ENCODE measurements around the gene DKK1.

DKK1 gene, protein sequence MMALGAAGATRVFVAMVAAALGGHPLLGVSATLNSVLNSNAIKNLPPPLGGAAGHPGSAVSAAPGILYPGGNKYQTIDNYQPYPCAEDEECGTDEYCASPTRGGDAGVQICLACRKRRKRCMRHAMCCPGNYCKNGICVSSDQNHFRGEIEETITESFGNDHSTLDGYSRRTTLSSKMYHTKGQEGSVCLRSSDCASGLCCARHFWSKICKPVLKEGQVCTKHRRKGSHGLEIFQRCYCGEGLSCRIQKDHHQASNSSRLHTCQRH

GRCh38 chr10:52313933-52314821 is at the start of gene DKK1:
TSS of gene DKK1 (plus strand) at chr10:52314281. CDS start at chr10:52314435, 154 bp downstream.
- H3K4me3 Mint-ChIP-seq, result peak within 1 kb of the TSS; percentile 65 to 67
- ATAC-seq (peak; percentile 58), DNase-seq (peak; percentile 5 to 21)
- H3K4me1 Mint-ChIP-seq, result peaks cover 21% of the 10 kb centered on the region
- H3K9me3 Mint-ChIP-seq, result peaks cover 0 to 5% of the 10 kb centered on the region in 2 donors
- peaks cover 71% of the 10 kb centered on the region for H3K27me3 Mint-ChIP-seq
- H3K27ac Mint-ChIP-seq, result no peak within 1 kb of the TSS

GRCh38 chr10:52265131-52265926 is 48.8 kb upstream of the DKK1 start:
- Mint-ChIP-seq H3K9me3 (no peaks in the 10 kb centered on the region), H3K27me3 (no peaks in the 10 kb centered on the region), H3K4me3 (no peak overlapping the region), H3K27ac (no peak overlapping the region), H3K4me1 (no peaks in the 10 kb centered on the region)
- DNase-seq, result no peak
- ATAC-seq, result no peak

DNA sequence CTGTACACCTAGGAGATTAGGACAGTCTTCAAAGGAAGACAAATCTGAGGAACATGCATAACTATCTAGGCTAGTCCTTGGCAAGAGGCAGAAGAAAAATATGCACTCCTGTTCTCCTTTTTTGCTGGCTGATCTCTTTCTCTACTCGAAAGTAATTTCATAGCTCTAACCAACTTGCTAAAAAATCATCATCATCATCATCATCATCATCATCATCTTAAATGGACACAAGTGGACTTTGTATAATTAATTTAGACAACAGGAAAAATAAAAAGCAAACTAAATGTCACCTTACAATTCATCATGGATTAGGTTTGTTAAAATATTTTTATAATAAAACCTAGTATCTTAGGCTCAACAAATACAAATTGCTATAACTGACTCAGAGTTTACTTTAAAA is 47.2 kb upstream of the DKK1 start:
- no peak overlapping the region for H3K27ac Mint-ChIP-seq
- no peak for ATAC-seq
- no peak overlapping the region for H3K4me3 Mint-ChIP-seq
- H3K4me1 Mint-ChIP-seq, result no peaks in the 10 kb centered on the region
- DNase-seq, result no peak
- H3K27me3 Mint-ChIP-seq, result no peaks in the 10 kb centered on the region
- no peaks in the 10 kb centered on the region for H3K9me3 Mint-ChIP-seq

GRCh38 chr10:52268790-52269189 is 45.3 kb upstream of the DKK1 start:
- no peak for ATAC-seq
- no peaks in the 10 kb centered on the region for H3K9me3 Mint-ChIP-seq
- DNase-seq, result no peak

GRCh38 chr10:52269233-52269632 is 44.8 kb upstream of the DKK1 start:
- H3K9me3 Mint-ChIP-seq, result peaks cover 0 to 1% of the 10 kb centered on the region in 2 donors
- ATAC-seq, result no peak
- no peak overlapping the region for H3K27ac Mint-ChIP-seq
- DNase-seq, result no peak
- no peaks in the 10 kb centered on the region for H3K4me1 Mint-ChIP-seq
- H3K4me3 Mint-ChIP-seq, result no peak overlapping the region
- no peaks in the 10 kb centered on the region for H3K27me3 Mint-ChIP-seq

More at GRCh38 chr10:52268790-52269189, 45.3 kb upstream of the DKK1 start:
- Mint-ChIP-seq H3K4me1 (no peaks in the 10 kb centered on the region), H3K27me3 (no peaks in the 10 kb centered on the region), H3K4me3 (no peak overlapping the region), H3K27ac (no peak overlapping the region)

DNA sequence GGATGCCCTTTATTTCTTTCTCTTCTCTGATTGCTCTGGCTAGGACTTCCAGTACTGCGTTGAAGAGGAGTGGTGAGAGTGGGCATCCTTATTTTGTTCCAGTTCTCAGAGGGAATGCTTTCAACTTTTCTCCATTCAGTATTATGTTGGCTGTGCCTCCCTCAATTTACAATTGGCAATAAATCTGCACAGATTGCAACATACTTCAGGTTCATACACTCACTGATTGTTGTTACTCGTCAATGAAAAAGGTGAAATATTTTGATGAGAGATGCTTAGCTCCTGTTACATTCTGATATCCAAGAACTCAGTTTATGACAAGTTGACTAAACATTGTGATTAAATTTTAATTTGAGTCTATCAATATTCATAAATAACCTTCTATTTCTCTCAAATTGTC is 37.9 kb upstream of the DKK1 start:
- Mint-ChIP-seq H3K27ac (no peak overlapping the region), H3K4me1 (no peaks in the 10 kb centered on the region), H3K9me3 (peaks cover 9 to 16% of the 10 kb centered on the region in 2 donors), H3K27me3 (no peaks in the 10 kb centered on the region), H3K4me3 (no peak overlapping the region)
- ATAC-seq (no peak), DNase-seq (no peak)

- H3K4me3 Mint-ChIP-seq, result no peak overlapping the region
- DNase-seq, result no peak
- no peaks in the 10 kb centered on the region for H3K4me1 Mint-ChIP-seq
- H3K27ac Mint-ChIP-seq, result no peak overlapping the region
- ATAC-seq, result no peak
- no peaks in the 10 kb centered on the region for H3K27me3 Mint-ChIP-seq
- H3K9me3 Mint-ChIP-seq, result peaks cover 9 to 16% of the 10 kb centered on the region in 2 donors
Observed at GRCh38 chr10:52276986-52277385, 37.1 kb upstream of the DKK1 start.

DNA sequence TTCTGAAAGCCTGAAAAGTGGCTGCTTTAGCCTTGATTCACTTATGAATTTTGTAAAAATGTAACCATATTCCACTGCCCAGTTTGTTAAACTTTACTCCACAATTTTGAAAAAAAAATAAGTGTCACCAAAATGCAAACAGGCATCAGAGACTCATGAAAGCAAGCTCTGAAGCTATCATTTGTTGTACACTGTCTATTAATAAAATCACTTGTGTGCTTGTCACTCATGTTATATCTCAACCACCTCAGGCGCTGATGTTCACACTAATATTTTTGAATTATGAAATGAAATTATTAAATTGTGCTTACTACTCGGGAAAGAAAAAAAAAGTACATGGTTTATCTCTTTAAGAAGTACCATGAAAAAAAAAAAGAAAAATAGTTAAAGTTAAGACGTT is 34.5 kb upstream of the DKK1 start:
- DNase-seq, result no peak
- Mint-ChIP-seq H3K4me3 (no peak overlapping the region), H3K9me3 (peaks cover 5 to 15% of the 10 kb centered on the region in 2 donors), H3K27me3 (no peaks in the 10 kb centered on the region), H3K4me1 (no peaks in the 10 kb centered on the region), H3K27ac (no peak overlapping the region)
- no peak for ATAC-seq

GRCh38 chr10:52280051-52280450 is 34.0 kb upstream of the DKK1 start:
- no peaks in the 10 kb centered on the region for H3K4me1 Mint-ChIP-seq
- DNase-seq, result no peak
- H3K4me3 Mint-ChIP-seq, result no peak overlapping the region
- ATAC-seq, result no peak
- H3K9me3 Mint-ChIP-seq, result peaks cover under 1 to 10% of the 10 kb centered on the region in 2 donors
- H3K27ac Mint-ChIP-seq, result no peak overlapping the region
- no peaks in the 10 kb centered on the region for H3K27me3 Mint-ChIP-seq

GRCh38 chr10:52283174-52283573 is 30.9 kb upstream of the DKK1 start:
- Mint-ChIP-seq H3K4me3 (no peak overlapping the region), H3K9me3 (no peaks in the 10 kb centered on the region)
- ATAC-seq, result no peak

DNA sequence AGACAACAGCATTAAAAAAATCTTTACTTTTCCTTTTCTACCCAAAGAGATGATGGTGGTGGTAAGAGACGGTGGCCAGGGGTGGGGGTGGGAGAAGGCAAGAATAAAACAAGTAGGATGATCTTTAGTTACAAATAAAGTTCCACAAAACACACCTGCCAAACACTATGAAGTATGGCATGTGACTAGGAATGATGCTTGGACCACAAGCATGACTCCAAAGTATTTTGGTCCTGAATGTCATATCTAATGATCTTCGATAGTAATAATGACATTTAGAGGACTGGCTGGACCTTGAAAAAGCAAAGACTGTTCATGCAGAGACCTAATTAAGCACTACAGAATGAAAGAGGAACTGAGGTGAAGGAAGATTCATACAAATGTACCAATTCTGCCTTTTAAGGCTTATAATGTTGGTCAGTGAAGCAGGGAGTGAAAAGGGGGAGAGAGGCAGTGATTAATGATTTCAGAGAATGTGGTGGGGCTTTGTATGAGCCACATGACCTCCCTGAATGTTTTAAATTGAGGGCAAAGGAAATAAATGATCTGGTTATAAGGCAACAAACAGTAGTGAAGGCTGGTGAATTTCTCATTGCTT is 29.6 kb upstream of the DKK1 start:
- no peak for DNase-seq
- Mint-ChIP-seq H3K9me3 (no peaks in the 10 kb centered on the region), H3K4me1 (no peaks in the 10 kb centered on the region), H3K4me3 (no peak overlapping the region), H3K27ac (no peak overlapping the region), H3K27me3 (no peaks in the 10 kb centered on the region)
- no peak for ATAC-seq

More at GRCh38 chr10:52283174-52283573, 30.9 kb upstream of the DKK1 start:
- no peak for DNase-seq
- H3K4me1 Mint-ChIP-seq, result no peaks in the 10 kb centered on the region
- no peak overlapping the region for H3K27ac Mint-ChIP-seq
- no peaks in the 10 kb centered on the region for H3K27me3 Mint-ChIP-seq

- no peaks in the 10 kb centered on the region for H3K4me1 Mint-ChIP-seq
- no peak for DNase-seq
- no peak for ATAC-seq
- no peak overlapping the region for H3K27ac Mint-ChIP-seq
- H3K9me3 Mint-ChIP-seq, result no peaks in the 10 kb centered on the region
- no peak overlapping the region for H3K4me3 Mint-ChIP-seq
- H3K27me3 Mint-ChIP-seq, result no peaks in the 10 kb centered on the region
Observed at GRCh38 chr10:52287866-52288265, 26.2 kb upstream of the DKK1 start.

- ATAC-seq (no peak), DNase-seq (no peak)
- Mint-ChIP-seq H3K9me3 (peaks cover 0 to 4% of the 10 kb centered on the region in 2 donors), H3K4me3 (no peak overlapping the region), H3K4me1 (no peaks in the 10 kb centered on the region), H3K27ac (no peak overlapping the region), H3K27me3 (no peaks in the 10 kb centered on the region)
Observed at GRCh38 chr10:52297747-52298146, 16.3 kb upstream of the DKK1 start.

- Mint-ChIP-seq H3K4me3 (no peak overlapping the region), H3K4me1 (no peaks in the 10 kb centered on the region), H3K27ac (no peak overlapping the region), H3K27me3 (no peaks in the 10 kb centered on the region), H3K9me3 (peaks cover 0 to 4% of the 10 kb centered on the region in 2 donors)
- DNase-seq (no peak), ATAC-seq (no peak)
Observed at GRCh38 chr10:52300599-52301277, 13.3 kb upstream of the DKK1 start.
